ENCODE measurements around the gene ADAMTSL2.

GRCh38 chr9:133581011-133581410 is 46.5 kb downstream of the ADAMTSL2 start:
- TF ChIP-seq, protein P1, sequence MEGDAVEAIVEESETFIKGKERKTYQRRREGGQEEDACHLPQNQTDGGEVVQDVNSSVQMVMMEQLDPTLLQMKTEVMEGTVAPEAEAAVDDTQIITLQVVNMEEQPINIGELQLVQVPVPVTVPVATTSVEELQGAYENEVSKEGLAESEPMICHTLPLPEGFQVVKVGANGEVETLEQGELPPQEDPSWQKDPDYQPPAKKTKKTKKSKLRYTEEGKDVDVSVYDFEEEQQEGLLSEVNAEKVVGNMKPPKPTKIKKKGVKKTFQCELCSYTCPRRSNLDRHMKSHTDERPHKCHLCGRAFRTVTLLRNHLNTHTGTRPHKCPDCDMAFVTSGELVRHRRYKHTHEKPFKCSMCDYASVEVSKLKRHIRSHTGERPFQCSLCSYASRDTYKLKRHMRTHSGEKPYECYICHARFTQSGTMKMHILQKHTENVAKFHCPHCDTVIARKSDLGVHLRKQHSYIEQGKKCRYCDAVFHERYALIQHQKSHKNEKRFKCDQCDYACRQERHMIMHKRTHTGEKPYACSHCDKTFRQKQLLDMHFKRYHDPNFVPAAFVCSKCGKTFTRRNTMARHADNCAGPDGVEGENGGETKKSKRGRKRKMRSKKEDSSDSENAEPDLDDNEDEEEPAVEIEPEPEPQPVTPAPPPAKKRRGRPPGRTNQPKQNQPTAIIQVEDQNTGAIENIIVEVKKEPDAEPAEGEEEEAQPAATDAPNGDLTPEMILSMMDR (CRISPR knock-in tag; IDR thresholded peaks at IDR 0.05) = no peak
- TF ChIP-seq RFX5 (IDR thresholded peaks at IDR 0.05; ENCODE audit: low read depth, low read length) = no peak
